Fibroblast of the conjunctiva (primary cell): Measurements from ENCODE around the gene NPTX1.
"Not testable (repeated sequence)": the region's sequence is repeated elsewhere in the genome, so short reads cannot be mapped to it uniquely, and the experiment has no call there.

ENCODE experiments used
- DNase-seq: peaks from one replicate; pipeline ENCODE4 v3.0.0-alpha.2; 2010; ENCODE audit warnings: low read depth

Gene NPTX1

DNA sequence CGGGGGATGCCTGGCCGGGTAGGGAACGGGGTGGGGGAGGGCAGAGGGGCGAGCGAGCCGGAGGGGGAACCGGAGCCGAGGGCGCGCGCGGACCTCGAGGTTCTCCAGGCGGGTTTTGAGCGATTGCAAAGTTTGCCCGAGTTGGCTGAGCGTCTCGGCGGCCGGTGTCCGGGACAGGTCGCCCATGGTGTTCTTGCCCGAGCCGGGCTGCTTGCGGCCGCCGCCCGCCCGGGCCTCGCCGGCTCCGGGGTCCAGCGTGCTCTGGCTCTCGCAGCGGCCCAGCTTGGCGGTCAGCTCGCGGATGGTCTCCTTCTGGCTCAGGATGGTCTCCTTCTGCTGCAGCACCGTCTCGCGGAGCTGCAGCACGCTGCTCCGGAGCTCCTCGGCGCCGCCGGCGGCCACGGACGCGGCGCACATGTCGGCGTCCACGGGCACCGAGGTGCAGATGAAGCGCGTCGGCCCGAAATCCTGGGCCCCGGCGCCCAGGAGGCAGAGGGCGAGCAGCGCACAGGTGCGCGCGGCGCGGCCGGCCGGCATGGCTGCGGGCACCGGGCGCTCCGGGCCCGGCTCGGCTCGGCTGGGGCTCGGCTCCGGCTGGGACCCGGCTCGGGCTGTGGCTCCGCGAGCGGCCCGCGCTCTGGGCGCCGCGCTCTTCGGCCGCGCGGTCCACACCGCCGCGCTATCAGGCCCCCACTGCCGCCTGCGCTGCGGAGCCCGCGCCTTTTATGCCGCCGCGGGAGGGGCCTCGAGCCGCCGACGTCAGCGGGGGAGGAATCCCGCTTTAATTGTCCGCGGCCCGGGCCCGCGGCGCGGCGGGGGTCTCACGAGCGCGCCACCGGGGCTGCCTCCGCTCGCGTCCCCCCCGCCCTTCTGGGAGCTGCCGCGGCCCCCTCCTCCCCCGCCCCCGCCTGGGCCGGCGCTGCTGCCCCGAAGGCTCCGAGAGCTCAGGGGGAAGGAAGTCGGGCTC is at the start of gene NPTX1:
TSS of gene NPTX1 (minus strand) at position 698 of the 967 bp plus-strand sequence. CDS start at position 537, 161 bp downstream.
- no peak for DNase-seq

DNA sequence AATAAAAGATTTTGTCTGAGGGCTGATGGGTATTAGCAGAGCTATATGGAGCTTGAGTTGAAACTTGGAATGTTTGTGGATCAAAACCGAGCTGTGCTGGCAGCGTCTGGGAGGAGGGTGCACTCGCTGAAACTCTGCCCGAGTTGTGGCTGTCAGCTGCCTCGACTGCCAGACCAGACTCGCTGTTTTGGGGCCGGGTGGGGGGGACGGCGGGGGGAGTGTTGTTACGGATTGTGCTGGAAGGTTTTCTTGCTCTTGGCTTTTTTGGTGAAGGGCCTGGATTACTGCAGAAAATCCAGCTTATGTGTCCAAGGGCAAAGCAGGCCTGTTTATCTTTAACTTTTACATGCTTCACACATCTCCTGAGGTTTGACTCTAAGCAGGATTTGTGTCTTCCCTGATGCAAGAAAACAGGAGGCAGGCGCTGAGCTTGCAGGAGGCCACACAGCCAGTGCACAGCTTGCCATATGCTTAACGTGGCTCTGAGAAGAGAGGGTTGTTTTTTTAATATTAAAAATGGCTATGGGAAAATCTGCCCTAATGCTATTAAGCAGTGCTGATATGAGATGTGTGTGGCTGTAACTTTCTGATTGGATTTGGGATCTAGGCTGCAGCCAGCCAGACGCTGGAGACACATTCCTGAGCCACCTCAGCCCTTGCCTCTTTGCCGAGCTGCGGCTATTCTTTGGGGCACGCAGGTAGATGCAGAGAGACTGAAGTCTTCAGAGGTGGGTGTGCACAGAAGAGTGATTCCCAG is 47.7 kb upstream of the NPTX1 start:
- no peak for DNase-seq

GRCh38 chr17:80523054-80523744 is 46.8 kb upstream of the NPTX1 start:
- no peak for DNase-seq

- DNase-seq, result no peak
Observed at GRCh38 chr17:80520810-80521455, 44.5 kb upstream of the NPTX1 start.

GRCh38 chr17:80519091-80519781 is 42.8 kb upstream of the NPTX1 start:
- DNase-seq, result no peak

GRCh38 chr17:80518392-80518791 is 42.0 kb upstream of the NPTX1 start:
- no peak for DNase-seq

GRCh38 chr17:80517641-80518040 is 41.2 kb upstream of the NPTX1 start:
- DNase-seq, result no peak

DNA sequence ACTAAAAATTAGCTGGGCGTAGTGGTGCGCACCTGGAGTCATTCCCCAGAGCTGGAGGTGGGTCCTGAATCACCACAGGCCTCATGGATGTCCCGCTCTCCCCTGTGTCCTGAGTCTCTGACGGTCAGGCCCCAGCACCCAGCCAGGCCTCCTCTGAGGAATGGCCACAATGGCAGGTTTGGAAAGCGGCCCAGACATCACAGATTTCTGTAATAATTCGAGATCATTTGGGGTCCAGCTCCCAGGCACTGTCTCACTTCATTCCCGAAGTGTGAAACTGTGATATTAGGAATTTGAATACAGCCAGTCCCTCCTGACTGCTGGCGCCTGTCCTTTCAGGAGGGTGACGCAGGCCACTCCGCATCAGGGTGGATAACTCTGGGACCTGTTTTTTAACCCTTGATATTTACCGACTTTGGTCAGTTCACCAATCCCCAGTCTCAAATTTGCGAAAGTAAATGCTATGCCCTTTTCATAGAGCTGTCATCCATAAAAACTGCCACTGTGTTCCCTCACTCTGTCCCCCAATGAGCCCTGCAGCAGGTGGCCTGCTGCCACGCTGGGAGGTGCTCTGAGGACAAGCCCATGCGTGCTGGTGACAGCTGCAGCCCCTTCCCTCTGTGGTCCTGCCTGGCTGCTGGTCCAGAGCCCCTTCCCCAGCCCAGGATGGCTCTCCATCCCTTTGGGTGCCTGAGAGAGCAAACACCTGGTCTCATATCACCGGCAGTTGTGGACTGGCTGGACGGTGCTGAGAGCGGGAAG is 39.9 kb upstream of the NPTX1 start:
- no peak for DNase-seq

- peak; percentile 6 for DNase-seq
Observed at GRCh38 chr17:80513892-80514291, 37.5 kb upstream of the NPTX1 start.

GRCh38 chr17:80513201-80513600 is 36.8 kb upstream of the NPTX1 start:
- no peak for DNase-seq

DNA sequence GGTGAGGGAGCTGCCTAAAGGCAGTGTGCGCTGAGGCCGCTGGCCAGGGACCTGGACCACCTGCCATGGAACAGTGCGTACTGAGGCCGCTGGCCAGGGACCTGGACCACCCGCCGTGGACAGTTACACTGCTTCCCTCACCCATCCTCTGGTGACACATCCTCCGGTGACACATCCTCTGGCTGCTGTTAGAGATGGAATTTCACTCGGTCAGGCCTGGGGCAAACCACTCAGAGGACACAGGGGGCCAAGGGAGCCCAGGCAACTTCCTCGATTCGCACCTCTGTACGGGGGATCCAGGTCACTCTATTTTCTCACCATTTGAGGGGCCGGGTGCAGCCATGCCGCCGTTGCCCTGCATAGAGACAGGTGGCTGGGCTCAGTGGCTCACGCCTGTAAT is 35.8 kb upstream of the NPTX1 start:
- DNase-seq, result no peak

DNA sequence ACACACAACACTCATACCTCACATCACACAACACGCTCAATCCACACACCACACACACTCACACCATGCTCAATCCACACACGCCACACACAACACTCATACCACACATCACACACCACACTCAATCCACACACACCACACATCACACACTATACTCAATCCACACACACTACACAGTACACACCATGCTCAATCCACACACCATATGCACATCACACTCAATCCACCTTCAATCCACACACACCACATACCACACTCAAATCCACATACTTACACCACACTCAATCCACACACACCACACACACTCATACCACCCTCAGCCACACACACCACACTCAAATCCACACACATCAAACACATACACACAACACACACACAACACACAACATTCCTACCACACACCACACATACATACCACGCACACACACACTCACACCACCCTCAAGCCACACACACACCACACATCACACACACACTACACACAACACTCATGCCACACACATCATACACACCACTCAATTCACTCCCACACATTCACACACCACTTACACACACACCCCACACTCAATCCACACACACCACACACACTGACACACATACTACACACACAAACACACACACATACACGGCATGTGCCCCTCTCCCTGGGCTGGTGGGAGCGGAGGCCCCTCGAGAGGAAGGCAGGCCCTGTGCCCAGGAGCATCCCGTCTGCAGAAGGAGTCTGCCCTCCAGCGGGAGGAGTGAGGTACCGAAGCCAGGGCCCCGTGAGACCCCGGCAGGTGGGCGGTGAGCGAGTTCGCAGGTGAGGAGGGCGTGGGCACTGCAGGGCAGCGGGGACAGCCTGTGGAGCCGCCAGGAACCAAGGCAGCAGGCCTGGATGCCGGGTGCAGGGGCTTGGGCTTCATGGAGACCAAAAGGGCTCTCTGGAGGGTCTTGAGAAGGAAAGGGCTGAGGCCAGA is 35.1 kb upstream of the NPTX1 start:
- no peak for DNase-seq

DNA sequence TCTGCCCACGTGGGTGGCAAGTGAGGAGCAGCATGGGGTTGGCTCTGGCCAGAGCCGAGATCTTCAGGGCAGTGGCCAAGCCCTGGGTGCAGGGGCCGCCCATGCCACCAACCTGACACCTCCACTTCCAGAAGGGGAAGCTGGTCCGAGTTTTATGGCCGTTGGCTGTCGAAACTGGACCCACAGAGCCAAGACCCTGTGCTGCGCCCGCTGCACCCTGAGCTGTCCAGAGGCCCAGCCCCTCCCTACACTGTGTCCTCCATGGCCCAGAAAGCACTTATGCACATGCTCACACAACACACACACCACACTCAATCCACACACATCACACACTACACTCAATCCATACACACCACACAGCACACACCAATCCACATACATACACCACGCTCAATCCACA is 34.4 kb upstream of the NPTX1 start:
- DNase-seq, result no peak

- DNase-seq, result no peak
Observed at GRCh38 chr17:80510132-80510531, 33.7 kb upstream of the NPTX1 start.

- DNase-seq, result no peak
Observed at GRCh38 chr17:80509311-80509710, 32.9 kb upstream of the NPTX1 start.

GRCh38 chr17:80507965-80508364 is 31.6 kb upstream of the NPTX1 start:
- DNase-seq, result no peak

DNA sequence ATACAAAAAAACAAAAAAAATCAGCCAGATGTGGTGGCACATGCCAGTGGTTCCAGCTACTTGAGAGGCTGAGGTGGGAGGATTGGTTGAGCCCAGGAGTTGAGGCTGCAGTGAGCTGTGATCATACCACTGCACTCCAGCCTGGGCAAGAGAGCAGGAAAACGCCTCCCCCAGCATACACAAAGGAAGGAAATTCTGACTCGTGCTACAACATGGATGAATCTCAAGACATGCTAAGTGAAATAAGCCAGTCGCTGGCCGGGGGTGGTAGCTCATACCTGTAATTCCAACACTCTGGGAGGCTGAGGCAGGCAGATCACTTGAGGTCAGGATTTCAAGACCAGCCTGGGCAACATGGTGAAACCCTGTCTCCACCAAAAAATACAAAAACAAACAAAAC is 30.8 kb upstream of the NPTX1 start:
- DNase-seq, result not testable (repeated sequence)

GRCh38 chr17:80504686-80505413 is 28.4 kb upstream of the NPTX1 start:
- DNase-seq, result no peak

GRCh38 chr17:80503921-80504320 is 27.5 kb upstream of the NPTX1 start:
- DNase-seq, result no peak
